Neuronal stem cell (in vitro differentiated cells): Measurements from ENCODE around the gene L3MBTL4.

ENCODE experiments used
- DNase-seq: peaks from one replicate; pipeline ENCODE4 v3.0.0-alpha.2; 2013; ENCODE audit warnings: low spot score
- H2AFZ ChIP-seq: one replicate; pipeline ENCODE4 v1.6.1; 2013; ENCODE audit warnings: mild to moderate bottlenecking, low read length, inconsistent platforms
- H2AK5ac ChIP-seq: 2 replicates; pipeline ENCODE4 v1.6.1; 2013; ENCODE audit warnings: low read depth, mild to moderate bottlenecking, inconsistent platforms, low read length, moderate library complexity, mixed read lengths
- H2BK120ac ChIP-seq: 2 replicates; pipeline ENCODE4 v1.6.1; 2013; ENCODE audit warnings: low read depth, mild to moderate bottlenecking, inconsistent platforms, low read length, moderate library complexity, mixed read lengths
- H2BK12ac ChIP-seq: one replicate; pipeline ENCODE4 v1.6.1; 2013; ENCODE audit warnings: low read length, inconsistent platforms
- H2BK15ac ChIP-seq: 2 replicates; pipeline ENCODE4 v1.6.1; 2013; ENCODE audit warnings: mild to moderate bottlenecking, low read length, inconsistent platforms, mixed read lengths
- H2BK5ac ChIP-seq: one replicate; pipeline ENCODE4 v1.6.1; 2013; ENCODE audit warnings: inconsistent platforms, mild to moderate bottlenecking, low read length, moderate library complexity
- H3K14ac ChIP-seq: one replicate; pipeline ENCODE4 v1.6.1; 2013; ENCODE audit warnings: low read length, inconsistent platforms
- H3K18ac ChIP-seq: 2 replicates; pipeline ENCODE4 v1.6.1; 2013; ENCODE audit warnings: low read length, inconsistent platforms
- H3K23ac ChIP-seq: 2 replicates; pipeline ENCODE4 v1.6.1; 2013; ENCODE audit warnings: low read depth, mild to moderate bottlenecking, mixed read lengths, low read length, inconsistent platforms; ENCODE audit not compliant: poor library complexity
- H3K27ac ChIP-seq: replicated peaks from 3 replicates; pipeline ENCODE4 v1.5.1; 2013; ENCODE audit warnings: low read length, inconsistent platforms
- H3K27me3 ChIP-seq, 3 experiments: 2 replicates each; pipeline ENCODE4 v1.6.1; 2013; ENCODE audit warnings: low read length in 3 of 3, mild to moderate bottlenecking in 2 of 3, inconsistent platforms in 1 of 3, low read depth in 1 of 3, mixed read lengths in 1 of 3, moderate library complexity in 1 of 3; ENCODE audit not compliant: control insufficient read depth in 3 of 3, insufficient read depth in 3 of 3
- H3K36me3 ChIP-seq, 2 donors: replicated peaks in 1 of 2; 2 replicates each; pipeline ENCODE4 v1.6.1; 2013; ENCODE audit warnings: low read length in 2 of 2; ENCODE audit not compliant: control insufficient read depth in 2 of 2, insufficient read depth in 2 of 2
- H3K4ac ChIP-seq: 2 replicates; pipeline ENCODE4 v1.6.1; 2013; ENCODE audit warnings: inconsistent platforms, mild to moderate bottlenecking, low read length, moderate library complexity
- H3K4me1 ChIP-seq, 2 donors: 1 replicate in 1 of 2; 2 replicates in 1 of 2; pipeline ENCODE4 v1.6.1; 2013; ENCODE audit warnings: low read length in 2 of 2, low read depth in 1 of 2; ENCODE audit not compliant: control insufficient read depth in 2 of 2, insufficient read depth in 1 of 2
- H3K4me2 ChIP-seq: one replicate; pipeline ENCODE4 v1.6.1; 2013; ENCODE audit warnings: mild to moderate bottlenecking, low read length, inconsistent platforms; ENCODE audit not compliant: insufficient read depth, poor library complexity, severe bottlenecking
- H3K4me3 ChIP-seq, 2 donors: 2 replicates each; pipeline ENCODE4 v1.5.1; 2013; ENCODE audit warnings: low read length in 2 of 2, mild to moderate bottlenecking in 2 of 2, inconsistent platforms in 1 of 2, moderate library complexity in 1 of 2
- H3K79me1 ChIP-seq: one replicate; pipeline ENCODE4 v1.6.1; 2013; ENCODE audit warnings: low read depth, mild to moderate bottlenecking, inconsistent platforms, low read length, moderate library complexity
- H3K9ac ChIP-seq: one replicate; pipeline ENCODE4 v1.6.1; 2013; ENCODE audit warnings: mild to moderate bottlenecking, low read depth, low read length, inconsistent platforms; ENCODE audit not compliant: poor library complexity
- H3K9me3 ChIP-seq, 2 donors: replicated peaks in 1 of 2; 2 replicates each; pipeline versions ENCODE3 to v1.6.1; 2013; ENCODE audit warnings: low read length in 2 of 2, mild to moderate bottlenecking in 2 of 2, inconsistent platforms in 1 of 2, low read depth in 1 of 2, mixed read lengths in 1 of 2, moderate library complexity in 1 of 2; ENCODE audit not compliant: control insufficient read depth in 2 of 2, insufficient read depth in 1 of 2
- H4K8ac ChIP-seq: one replicate; pipeline ENCODE4 v1.6.1; 2013; ENCODE audit warnings: low read depth, mild to moderate bottlenecking, inconsistent platforms, low read length, moderate library complexity
- H4K91ac ChIP-seq: one replicate; pipeline ENCODE4 v1.6.1; 2013; ENCODE audit warnings: low read length, low read depth, mild to moderate bottlenecking, inconsistent platforms; ENCODE audit not compliant: poor library complexity
- WGBS, 2 donors: extraction: QIAGEN DNeasy Blood & Tissue Kit; methylation state at CpG; one replicate each; pipeline ENCODE4 v1.1.7; 2013; ENCODE audit warnings: missing lambda C conversion rate in 2 of 2, mixed read lengths in 1 of 2; ENCODE audit not compliant: insufficient read length in 2 of 2, insufficient replicate concordance in 1 of 2; ENCODE audit errors: extremely low coverage in 2 of 2; 5-methylcytosine and 5-hydroxymethylcytosine counted together

L3MBTL4 gene

GRCh38 chr18:5943514-5943913, 471.2 kb downstream of the L3MBTL4 start:
- Histone ChIP-seq H2BK12ac (no peak overlapping the region), H3K4me2 (no peak overlapping the region), H3K9me3 (no peaks in the 10 kb centered on the region), H2BK5ac (no peak overlapping the region), H4K91ac (no peak overlapping the region), H3K36me3 (no peaks in the 10 kb centered on the region), H3K14ac (no peak overlapping the region), H3K27ac (no peak overlapping the region), H2BK15ac (no peak overlapping the region), H3K4me1 (peaks cover 9 to 11% of the 10 kb centered on the region in 2 donors), H2BK120ac (no peak overlapping the region), H3K23ac (no peak overlapping the region), H2AK5ac (no peak overlapping the region), H3K18ac (peak overlapping the region; percentile 22), H2AFZ (no peak overlapping the region), H3K9ac (no peak overlapping the region), H3K27me3 (no peaks in the 10 kb centered on the region), H4K8ac (no peak overlapping the region), H3K79me1 (no peaks in the 10 kb centered on the region), H3K4ac (no peak overlapping the region), H3K4me3 (no peak overlapping the region)
- no peak for DNase-seq
- no CpG with 5 or more reads among the region's 5 CpGs for WGBS, 2 donors

DNA sequence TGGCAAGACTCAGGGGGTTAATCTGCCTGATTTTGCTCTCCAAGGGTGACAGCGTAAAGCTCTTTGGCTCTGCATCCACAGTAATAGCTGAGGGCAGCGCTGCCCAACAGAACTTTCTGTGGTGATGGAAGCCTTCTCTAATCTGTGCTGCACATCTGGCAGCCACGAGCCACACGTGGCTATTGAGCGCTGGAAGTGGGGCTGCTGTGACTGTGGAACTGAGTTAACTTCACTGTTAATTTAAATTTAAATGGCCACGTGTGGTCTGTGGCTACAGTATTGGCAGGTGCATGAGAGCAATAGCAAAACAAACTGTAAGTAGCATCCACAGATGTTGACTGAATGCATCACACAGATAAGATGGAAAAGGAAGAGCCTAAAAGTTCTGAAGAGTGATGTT, 472.1 kb downstream of the L3MBTL4 start:
- Histone ChIP-seq H3K79me1 (no peaks in the 10 kb centered on the region), H3K9me3 (no peaks in the 10 kb centered on the region), H3K18ac (peak overlapping the region; percentile 15), H4K91ac (no peak overlapping the region), H2AFZ (peak overlapping the region; percentile 68), H2BK12ac (no peak overlapping the region), H3K14ac (no peak overlapping the region), H2BK15ac (no peak overlapping the region), H2BK5ac (no peak overlapping the region), H2AK5ac (no peak overlapping the region), H3K4ac (no peak overlapping the region), H3K4me2 (no peak overlapping the region), H3K4me3 (no peak overlapping the region), H4K8ac (no peak overlapping the region), H2BK120ac (no peak overlapping the region), H3K27me3 (no peaks in the 10 kb centered on the region), H3K4me1 (peaks cover 9 to 11% of the 10 kb centered on the region in 2 donors), H3K23ac (no peak overlapping the region), H3K9ac (no peak overlapping the region), H3K27ac (no peak overlapping the region), H3K36me3 (no peaks in the 10 kb centered on the region)
- WGBS, 2 donors: no CpG with 5 or more reads among the region's 6 CpGs
- no peak for DNase-seq

DNA sequence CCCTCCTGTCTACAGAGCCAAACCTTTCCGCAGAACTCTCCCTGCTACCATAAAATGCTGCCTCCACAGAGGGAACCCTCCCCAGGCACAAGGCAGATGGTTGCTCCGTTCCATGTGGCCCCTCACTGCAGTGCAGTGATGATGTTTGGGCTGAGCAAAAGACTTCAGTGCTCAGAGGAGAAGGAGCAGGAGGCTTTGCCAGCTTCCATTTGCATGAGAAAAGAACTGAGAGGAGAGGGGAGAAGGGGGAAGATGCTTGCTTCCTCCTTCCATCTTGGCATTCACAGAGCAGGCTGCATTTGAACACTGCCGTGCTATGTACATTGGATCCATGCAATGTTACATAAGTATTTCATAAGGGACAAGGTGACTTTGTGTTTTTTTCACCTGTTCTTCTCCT, 472.8 kb downstream of the L3MBTL4 start:
- Histone ChIP-seq H2BK5ac (no peak overlapping the region), H2AK5ac (no peak overlapping the region), H3K18ac (no peak overlapping the region), H2BK15ac (no peak overlapping the region), H3K23ac (no peak overlapping the region), H2BK120ac (no peak overlapping the region), H4K8ac (no peak overlapping the region), H3K79me1 (no peaks in the 10 kb centered on the region), H3K27ac (no peak overlapping the region), H4K91ac (no peak overlapping the region), H3K4me2 (no peak overlapping the region), H2AFZ (peak overlapping the region; percentile 68), H3K9ac (no peak overlapping the region), H3K36me3 (no peaks in the 10 kb centered on the region), H2BK12ac (no peak overlapping the region), H3K14ac (no peak overlapping the region), H3K4me1 (peaks cover 12 to 16% of the 10 kb centered on the region in 2 donors), H3K4ac (no peak overlapping the region), H3K27me3 (no peaks in the 10 kb centered on the region), H3K4me3 (no peak overlapping the region), H3K9me3 (no peaks in the 10 kb centered on the region)
- no CpG with 5 or more reads among the region's 3 CpGs for WGBS, 2 donors
- peak; percentile 11 for DNase-seq

GRCh38 chr18:5939801-5940667, 474.7 kb downstream of the L3MBTL4 start:
- H3K9me3 ChIP-seq: no peaks in the 10 kb centered on the region
- H3K9ac ChIP-seq: no peak overlapping the region
- H2AK5ac ChIP-seq: no peak overlapping the region
- WGBS, 2 donors: no CpG with 5 or more reads among the region's 7 CpGs
- no peak overlapping the region for H4K91ac ChIP-seq
- no peak overlapping the region for H2BK12ac ChIP-seq
- no peak overlapping the region for H3K23ac ChIP-seq
- peaks cover 14 to 20% of the 10 kb centered on the region in 2 donors for H3K4me1 ChIP-seq
- H3K27ac ChIP-seq: no peak overlapping the region
- H2AFZ ChIP-seq: no peak overlapping the region
- H3K4me2 ChIP-seq: no peak overlapping the region
- H2BK120ac ChIP-seq: no peak overlapping the region
- H2BK15ac ChIP-seq: no peak overlapping the region
- no peak overlapping the region for H3K4ac ChIP-seq
- no peak overlapping the region for H3K18ac ChIP-seq
- H3K4me3 ChIP-seq: no peak overlapping the region
- H3K36me3 ChIP-seq: no peaks in the 10 kb centered on the region
- no peak overlapping the region for H2BK5ac ChIP-seq
- no peak overlapping the region for H4K8ac ChIP-seq
- H3K27me3 ChIP-seq: no peaks in the 10 kb centered on the region
- H3K79me1 ChIP-seq: no peaks in the 10 kb centered on the region
- H3K14ac ChIP-seq: no peak overlapping the region
- no peak for DNase-seq
